SH-SY5Y (cell line): ENCODE data around the gene TPI1.

Experiments used
- GATA2 ChIP-seq: IDR thresholded peaks from 2 replicates; pipeline ENCODE4 v1.6.1; 2011; ENCODE audit warnings: mild to moderate bottlenecking, low read depth, low read length
- GATA3 ChIP-seq: IDR thresholded peaks from 2 replicates; pipeline ENCODE4 v1.6.1; 2011; ENCODE audit warnings: low read depth, mild to moderate bottlenecking, low read length, moderate library complexity

DNA sequence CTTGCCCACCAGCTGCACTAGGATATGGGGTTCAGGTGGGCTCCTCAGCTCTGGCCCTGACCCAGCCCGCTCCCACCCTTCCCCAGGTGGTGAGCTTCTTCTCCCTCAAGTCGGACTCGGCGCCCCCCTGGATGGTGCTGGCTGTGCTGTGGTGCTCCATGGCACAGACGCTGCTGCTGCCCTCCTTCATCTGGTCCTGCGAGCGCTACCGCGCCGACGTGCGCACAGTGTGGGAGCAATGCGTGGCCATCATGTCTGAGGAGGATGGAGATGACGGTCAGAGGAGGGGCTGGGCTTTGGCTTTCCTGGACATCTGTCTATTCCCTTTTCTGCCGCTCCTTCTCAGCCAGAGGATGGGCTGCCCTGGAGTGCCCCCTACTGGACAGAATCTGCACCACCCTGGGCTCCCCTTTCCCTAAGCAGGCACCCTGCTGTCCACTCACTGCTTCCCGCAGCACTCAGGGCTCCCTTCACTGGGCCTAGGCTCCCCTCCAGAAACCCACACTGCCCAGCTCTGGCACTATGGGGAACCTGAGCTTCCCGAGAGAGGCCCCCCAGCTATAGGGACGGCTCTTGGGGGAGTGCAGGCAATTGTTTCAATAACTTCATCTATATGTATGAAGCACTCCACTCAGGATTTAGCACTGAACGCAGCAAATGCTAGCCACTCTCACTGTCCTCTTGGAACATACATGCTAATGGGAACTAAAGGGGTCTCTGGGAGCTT is 41.8 kb upstream of the TPI1 start:
- TF ChIP-seq GATA3, result no peak
- TF ChIP-seq GATA2, result no peak
